Middle frontal gyrus (tissue), 1 donor: ENCODE results near the gene CLK3.
"Not testable (repeated sequence)": the region's sequence is repeated elsewhere in the genome, so short reads cannot be mapped to it uniquely, and the experiment has no call there.

Experiments used
- DNase-seq: peaks from one replicate; pipeline ENCODE4 v3.0.0-alpha.2; 2015; ENCODE audit warnings: low spot score; ENCODE audit errors: extremely low spot score

The CLK3 gene

DNA sequence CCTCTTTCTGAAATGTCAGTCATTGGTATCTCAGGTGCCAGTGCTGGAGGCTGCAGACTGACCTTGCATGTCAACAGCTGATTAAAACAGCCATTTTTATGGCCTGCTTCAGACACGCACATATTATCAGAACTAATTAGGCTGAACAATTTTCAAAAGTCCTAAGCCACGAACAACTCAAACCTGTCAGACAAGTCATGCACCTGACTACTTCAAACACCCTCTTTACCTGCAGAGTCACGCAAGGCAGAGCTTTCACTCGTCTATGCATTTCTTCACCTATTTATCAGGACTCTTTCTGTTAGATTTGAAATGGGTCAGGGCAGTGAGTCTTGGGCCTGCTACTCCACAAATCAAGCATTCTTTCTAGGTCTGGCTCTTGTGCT is 26.7 kb downstream of the CLK3 start:
- no peak for DNase-seq

DNA sequence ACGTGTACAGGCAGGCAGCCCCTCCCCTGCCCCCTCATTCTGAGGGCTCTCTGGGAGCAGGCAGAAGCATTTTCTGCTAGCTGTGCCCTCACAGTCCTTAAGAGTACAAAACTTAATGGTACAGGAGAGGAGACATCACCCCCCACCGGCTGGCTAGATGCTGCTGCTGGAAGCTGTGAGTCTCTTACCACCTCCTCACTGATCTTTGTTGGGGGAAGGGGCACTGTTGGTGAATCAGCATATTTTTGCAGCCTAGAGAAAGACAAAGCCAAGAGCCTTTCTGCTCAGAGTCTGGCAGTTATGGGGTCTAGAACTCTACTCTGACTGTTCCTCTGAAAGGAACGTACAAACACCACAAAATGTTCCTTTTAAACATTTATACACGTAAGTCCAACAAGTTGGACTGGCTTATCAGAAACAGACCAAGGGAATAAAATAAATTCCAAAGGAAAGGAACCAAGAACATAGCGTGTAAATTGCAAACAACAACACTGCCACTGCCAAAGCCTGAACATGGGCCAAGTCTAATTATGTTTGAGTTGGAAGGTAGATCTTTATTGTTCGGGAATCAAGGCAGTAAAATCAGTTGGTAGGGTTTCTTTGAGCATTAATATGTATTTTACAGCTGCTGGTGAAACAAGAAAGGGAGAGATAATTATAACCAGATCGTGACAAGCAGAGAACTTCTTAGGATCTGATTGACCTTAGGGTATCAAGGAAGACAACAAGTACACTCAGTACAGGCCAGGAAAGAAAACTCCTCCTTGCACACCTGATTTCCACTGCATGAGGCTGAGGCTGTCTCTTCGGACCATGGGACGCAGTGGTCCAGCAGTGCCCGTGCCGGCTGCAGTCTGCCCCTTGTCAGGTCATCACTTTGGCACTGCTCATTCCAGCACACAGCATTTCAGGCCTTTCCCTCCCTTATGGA is 27.4 kb downstream of the CLK3 start:
- DNase-seq = no peak

DNA sequence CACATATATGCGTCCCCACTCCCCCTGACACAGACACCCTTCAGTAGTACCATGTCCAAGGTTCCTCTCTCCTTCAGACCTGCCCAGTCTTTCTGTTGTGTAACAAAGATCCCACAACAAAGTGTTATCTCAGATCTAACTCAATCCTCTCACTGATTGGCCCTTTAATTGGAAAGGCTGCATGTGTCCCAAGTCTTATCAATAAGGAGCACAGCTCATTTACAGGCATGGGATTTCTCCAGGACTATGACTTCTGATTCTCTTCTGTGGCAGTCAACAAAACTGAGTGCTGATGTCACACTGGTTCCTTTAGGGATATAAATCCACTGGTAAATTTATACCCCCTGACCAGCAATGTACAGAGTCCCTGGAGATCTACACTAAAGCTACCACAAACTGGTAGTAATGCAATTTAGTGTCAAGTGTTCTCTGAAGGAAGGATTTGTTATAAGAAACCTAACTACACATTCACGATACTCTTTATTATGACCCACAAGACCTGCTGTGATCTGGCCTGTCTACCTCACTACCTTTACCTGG is 28.1 kb downstream of the CLK3 start:
- DNase-seq = no peak

DNA sequence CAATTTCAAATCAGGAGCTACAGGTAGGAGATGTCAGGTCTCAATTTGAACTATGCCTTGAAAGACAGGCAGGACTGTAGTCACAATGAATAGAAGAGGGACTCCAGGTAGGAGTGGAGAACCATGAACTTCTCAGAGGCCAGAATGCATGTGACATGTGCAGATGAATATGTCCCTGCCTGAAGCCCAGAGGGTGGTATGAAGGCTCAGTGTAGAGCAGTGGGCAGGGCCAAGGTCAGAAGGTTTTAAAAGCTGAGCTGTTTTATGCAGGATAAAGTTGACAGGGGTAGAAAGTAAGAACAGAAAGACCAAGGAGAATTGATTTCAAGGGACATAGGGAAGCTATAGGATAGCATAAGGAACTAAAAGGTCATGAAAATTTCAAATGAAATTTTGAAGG is 30.8 kb downstream of the CLK3 start:
- DNase-seq = no peak

DNA sequence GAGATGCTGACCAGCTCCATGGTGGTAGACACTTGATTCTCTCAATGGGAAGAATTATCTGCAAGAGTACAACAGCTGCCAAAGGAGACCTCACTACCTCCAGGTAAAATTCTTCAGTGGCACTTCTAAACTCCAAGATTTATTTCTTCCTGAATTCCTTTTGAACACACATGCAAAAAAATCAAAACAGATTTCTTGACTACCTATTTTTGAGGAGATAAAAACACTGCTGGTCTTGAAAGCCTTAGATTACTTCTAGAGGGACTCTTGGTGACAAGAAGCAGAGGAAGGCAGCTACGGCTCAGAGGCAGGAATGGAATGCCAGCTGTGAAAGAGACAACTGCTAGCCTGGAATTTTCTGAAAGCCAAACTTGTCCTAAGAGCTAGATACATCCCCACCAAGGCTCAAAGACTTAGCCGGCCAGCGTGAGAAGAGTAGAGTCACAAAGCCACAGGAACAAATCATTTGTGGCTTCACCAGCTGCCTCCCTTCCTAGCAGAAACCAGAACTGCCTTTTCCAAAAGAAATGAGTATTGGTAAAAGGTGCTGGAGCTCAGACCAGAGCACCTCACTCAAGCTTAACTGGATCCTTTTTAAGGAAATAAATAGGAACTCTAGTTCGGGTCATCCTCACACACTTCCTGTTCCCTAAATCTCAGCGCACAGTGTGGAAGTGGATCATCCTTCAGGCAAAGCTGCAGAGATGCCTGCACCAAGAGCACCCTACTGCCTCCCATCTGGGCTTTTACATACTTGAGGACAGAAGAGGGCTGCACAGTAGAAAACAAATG is 32.6 kb downstream of the CLK3 start:
- no peak for DNase-seq

DNA sequence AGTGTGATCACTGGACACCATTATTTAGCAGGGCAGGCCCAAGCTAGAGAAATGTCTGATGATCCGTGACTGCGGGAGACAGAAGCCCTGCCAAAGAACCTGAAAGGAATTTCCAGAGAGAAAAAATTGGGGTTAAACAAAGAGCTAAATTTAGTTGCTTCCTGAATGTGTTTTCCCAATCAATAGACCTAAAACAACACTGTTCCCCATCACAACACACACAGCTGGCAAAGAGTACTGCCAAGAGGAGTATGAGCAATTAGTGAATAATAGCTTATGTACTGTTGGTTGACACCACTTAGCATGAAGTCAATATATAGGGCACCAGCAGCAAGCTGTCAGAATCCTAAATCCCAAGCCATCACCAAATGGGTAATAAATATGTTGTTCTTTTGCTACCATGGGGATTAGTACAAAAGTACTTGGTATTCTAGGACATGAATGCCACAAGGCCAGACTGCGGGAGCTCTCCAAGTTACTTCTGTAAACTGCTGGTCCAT is 35.7 kb downstream of the CLK3 start:
- no peak for DNase-seq

DNA sequence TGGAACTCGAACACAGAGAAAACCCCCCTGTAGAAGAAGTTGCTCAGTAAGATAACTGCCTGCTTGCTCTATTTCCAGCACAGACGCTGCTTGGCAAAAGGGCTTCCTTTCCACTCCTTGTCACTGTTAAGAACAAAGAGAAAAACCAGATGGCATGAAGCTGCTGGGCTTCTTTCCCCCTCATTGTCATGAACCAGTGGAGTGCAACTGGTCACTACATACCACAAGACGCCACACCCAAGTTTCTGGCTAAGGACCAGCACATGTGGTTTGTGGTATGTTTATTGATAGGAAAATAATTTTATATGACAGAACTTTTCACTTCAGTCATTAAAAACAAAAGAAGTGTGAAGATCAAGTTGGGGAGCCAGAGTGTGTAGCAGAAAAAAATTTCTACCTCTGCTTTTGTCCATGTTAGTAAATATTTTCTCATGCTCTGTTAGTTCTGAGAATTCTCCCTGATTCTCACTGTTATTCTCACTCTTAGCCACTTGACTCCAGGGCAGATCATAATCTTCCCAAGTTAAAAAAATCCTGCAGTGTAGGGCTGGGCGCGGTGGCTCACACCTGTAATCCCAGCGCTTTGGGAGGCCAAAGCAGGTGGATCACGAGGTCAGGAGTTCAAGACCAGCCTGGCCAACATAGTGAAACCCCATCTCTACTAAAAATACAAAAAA is 37.9 kb downstream of the CLK3 start:
- DNase-seq = no peak

DNA sequence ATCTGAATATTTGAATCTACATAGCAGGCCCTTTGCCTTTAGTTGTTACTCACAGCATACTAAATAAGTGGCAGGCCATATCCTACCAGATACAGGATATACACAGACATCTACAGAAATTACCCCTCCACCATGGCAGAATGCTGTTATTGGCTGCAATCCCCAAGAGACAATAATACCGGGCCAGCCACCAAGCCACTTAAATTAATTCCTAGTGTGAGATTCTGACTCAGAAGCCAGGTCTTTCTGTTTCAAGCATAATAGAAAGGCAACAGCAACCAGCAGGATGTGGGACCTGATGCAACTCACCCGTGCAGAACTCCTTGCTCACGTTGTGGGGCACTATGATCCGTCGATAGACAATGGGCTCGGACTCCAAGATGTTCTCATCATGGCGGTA is 39.8 kb downstream of the CLK3 start:
- no peak for DNase-seq

DNA sequence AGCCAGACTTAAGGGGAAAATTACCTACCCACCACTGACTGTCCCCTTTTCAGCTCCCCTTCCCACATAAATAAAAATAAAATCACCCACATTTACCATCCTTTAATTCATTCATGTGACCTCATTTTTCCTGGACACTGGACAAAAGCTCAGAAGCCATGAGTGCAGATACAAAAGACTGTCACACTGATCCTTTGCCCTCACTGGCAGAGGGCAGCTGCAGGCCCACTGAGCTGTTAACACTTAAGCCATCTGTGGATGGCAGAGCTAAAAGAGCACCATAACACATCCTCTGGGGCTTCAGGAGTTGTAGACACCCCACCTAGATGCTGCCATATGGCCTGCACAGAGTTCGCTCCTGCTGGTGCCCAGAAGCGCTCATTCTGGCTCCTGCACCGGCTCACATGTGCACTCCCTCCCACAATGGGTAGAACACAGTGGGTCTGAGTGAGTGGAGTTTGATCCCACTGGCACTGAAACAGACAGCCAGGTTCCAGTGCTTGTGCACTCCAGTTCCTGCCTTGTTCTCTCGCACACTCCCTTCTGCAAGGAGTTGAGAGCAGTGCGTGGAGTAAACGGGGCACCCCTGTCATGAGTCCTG is 41.4 kb downstream of the CLK3 start:
- no peak for DNase-seq

DNA sequence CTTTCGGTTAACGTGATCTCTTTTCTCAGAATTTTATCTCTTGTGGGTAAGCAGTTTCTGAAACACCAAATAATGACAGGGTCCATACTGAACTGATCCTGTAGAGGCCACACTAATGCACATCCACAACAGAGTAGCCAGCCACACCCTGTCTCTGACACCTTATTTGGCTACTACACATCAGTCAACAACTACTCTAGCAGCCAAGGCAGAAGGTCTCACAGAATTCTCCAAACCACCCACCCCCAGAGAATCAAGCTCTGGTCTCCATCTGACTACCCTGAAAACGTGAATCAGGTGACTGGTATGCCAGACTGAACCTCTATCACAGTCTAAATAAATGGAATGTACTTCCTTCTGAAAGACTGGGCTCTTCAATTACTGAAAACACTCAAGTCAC is 42.2 kb downstream of the CLK3 start:
- DNase-seq = no peak

DNA sequence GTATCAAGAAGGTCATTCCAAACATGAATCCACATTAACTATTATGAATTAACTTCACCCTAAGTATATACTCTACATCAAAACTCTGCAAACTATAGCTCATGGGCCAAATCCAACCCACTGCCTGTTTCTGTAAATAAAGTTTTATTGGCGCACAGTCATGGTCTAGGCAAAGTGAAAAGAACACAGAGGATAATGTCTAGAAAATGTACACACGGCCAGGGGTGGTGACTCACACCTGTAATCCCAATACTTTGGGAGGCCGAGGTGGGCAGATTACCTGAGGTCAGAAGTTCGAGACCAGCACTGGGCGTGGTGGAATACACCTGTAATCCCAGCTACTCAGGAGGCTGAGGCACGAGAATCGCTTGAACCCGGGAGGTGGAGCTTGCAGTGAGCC is 45.6 kb downstream of the CLK3 start:
- not testable (repeated sequence) for DNase-seq

DNA sequence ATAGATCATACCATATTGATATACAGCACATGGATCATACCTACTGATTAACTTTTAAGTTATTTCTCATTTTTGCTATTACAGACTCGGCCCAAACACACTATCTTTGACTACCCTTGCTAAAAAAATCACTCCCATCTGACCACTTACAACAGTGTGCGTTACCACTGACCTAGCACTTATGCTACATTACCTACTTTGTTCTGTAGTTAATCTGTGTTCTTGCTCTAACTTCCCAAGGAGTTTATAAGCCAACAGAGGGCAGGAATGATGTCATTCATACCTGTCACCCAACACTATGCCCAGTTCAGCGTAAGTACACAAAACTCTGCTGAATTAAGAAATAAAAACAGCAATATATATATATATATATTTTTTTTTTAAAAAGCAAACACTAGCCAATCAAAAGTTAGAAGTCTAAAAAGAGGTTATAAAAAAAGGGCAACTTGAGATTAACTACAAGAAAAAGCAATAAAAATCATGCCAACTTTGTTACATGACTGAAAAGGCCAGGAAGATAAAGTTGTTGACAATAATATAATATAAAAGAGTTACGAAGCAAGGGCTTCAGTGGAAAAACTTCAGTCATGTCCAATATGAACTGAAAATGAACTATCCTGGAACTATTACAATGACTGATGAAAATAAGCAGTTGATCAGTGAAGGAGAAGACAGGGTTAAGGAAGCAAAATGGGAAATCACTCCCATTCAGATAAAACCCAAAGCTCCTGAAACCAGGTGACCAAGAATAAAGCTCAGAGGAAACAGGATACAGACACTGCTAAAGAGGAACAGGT is 46.6 kb downstream of the CLK3 start:
- no peak for DNase-seq

DNA sequence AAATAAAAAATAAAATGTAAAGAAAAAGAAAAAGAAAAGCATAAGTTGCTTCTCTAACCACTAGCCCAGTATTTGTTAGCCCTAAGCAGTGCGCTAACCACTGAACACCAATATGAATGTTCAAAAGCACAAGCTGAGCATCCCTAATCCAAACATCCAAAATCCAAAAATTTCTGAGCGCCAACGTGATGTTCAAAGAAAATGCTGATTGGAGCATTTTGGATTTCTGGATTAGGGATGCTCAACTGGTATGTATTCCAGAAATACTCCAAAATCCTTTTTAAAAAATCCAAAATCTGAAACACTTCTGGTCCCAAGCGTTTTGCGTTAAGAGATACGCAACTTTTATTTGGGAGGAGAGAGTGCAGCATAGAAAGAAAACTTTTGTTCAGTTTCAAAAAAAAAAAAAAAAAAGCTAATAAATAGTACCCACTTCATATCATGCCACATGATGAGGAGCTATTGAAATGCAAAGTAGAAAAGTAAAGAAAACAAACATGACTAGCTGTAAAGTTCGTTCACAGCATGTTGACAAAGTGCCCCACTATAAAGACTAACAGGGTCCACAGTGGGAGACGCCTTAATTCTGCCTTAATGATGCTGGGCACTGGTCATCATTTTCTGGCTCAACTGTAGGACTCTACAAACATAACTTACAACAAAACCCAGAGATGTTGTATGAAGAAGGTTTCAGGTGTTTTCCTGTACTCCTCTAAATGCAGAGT is 47.8 kb downstream of the CLK3 start:
- no peak for DNase-seq

DNA sequence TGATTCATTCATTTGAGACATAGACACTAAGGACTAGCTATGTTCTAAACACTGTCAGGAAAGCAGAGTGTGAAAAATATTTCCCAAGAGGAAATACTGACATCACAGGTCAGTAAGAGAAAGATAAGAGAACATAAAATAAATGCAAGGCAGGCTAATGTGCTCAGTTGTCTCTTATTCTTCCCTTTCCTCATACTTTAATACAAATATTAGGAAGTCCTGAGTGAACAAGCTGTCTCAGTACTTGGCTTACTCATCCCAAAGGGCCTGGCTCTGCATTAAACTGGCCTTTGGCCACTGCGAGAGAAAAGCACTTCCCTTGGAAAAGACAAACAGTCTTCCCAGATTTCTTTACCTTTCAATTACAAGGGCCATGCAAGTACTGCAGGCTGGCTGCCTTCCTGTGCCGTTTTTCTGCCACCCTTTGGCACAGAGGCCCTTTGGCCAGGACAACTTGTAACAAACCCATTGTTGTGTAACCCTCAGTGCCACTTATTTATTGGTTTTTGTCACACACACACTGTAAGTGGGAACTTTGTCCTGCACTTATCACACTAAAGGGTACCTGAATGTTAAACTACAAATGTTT is 48.5 kb downstream of the CLK3 start:
- no peak for DNase-seq

DNA sequence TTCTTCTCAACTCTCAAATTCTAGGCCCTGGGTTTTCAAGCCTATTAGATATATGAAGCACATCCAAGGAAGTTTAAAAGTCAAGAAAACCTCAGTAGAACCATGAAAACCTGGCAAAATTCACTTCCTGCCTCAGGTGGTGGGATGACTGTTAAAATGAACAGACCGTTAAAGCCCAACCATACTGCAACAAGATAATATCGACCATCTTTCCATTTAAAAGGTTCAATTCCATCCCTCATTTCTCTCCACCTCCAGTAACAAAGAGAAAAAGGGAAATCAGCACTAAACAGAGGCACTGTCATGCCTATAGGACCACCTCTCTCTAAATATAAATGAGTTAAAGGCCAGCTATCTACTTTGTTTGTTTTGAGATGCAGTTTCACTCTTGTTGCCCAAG is 49.0 kb downstream of the CLK3 start:
- DNase-seq = no peak

DNA sequence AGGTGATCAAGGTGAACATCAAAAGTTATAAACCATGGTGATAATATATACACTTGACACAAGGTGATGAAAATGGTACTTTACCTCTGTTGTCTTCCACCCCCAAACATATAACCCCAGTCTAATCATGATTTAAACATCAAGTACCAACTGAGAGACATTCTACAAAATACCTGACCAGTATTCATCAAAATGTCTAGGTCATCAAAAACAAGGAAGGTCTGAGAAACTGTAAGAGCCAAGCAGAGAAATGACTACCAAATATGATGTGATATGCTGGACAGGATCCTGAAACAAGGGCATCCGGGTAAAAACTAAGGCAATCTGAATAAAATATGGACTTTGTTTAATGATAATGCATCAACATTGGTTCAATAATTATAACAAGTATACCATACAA is 52.3 kb downstream of the CLK3 start:
- no peak for DNase-seq

DNA sequence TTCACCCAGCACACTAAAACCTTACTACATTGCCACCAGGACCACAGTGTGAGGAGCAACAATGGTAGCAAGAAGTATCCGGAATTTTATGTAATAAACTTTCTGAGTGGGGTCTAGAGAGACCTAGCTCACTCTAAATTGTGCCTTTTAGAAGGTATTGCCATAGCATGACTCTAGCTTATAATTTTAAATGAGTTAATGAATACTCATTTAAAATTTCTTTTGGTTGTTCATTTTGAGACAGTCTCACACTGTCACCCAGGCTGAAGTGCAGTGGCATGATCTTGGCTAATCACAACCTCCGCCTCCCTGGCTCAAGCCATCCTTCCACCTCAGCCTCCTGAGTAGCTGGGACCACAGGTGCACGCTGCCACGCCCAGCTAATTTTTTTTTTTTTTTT is 54.0 kb downstream of the CLK3 start:
- no peak for DNase-seq

DNA sequence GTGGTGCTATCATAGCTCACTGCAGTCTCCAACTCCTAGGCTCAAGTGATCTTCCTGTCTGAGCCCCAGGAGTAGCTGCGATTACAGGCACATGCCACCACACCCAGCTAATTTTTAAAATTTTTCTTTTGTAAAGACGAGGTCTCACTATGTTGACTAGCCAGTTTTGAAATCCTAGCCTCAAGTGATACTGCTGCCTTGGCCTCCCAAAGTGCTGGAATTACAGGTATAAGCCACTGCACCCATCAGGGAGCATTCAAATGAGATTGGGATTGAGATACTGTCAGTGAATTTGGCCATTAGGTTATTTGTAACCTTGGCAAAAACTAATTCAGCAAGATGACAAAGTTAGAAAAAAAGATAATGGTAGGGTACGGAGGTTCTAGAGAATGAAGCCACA is 58.5 kb downstream of the CLK3 start:
- no peak for DNase-seq

DNA sequence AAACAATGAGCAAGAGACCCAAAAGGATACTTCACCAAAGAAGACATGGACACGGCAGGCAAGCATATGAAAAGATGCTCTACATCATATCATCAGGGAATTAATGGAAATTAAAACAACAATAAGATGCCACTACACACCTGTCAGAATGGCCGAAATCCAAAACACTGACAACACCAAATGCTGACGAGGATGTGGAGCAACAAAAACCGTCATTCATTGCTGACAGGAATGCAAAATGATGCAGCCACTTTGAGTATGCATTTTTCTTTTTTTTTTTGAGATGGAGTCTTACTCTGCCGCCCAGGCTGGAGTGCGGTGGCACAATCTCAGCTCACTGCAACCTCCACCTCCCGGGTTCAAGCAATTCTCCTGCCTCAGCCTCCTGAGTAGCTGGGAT is 61.2 kb downstream of the CLK3 start:
- no peak for DNase-seq
